Astrocyte of the spinal cord (primary cell): Measurements from ENCODE around the gene RPA1.

Experiments
- DNase-seq: peaks from one replicate; pipeline ENCODE4 v3.0.0; 2011; ENCODE audit warnings: low read depth, low spot score
- H3K4me3 ChIP-seq: 2 replicates; pipeline ENCODE4 v1.5.1; 2011; ENCODE audit warnings: low read depth, mild to moderate bottlenecking, low read length, moderate library complexity
- in situ Hi-C: cut with HindIII; loops from 2 replicates; pipeline ENCODE4 v1.10.0; 2017; ENCODE audit warnings: low sequenced_read_pairs
- TF ChIP-seq, protein P1 (sequence below): IDR thresholded peaks from 2 replicates; pipeline ENCODE4 v1.5.1; 2012; ENCODE audit warnings: low read depth, mild to moderate bottlenecking, low read length, inconsistent platforms

The RPA1 gene

DNA sequence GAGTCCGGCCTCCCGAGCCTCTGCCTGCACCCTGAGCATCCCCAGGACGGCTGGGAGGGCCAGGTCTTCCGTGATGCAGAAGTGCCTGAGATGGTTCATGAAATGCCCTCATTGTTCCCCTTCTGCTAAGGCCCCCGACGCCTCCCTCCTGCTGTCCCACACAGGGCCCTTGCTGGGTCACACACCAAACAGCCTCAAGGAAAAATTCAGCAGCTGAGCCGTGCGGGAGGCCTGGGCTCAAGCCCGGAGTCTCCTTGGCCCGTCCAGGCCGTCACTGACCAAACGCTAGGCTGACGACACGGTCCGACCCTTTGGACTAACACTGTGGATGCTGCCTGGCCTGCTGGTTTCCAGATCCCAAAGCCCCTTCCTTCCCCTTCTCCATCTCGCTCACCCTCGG is 105.1 kb downstream of the RPA1 start:
- H3K4me3 ChIP-seq = no peak overlapping the region

DNA sequence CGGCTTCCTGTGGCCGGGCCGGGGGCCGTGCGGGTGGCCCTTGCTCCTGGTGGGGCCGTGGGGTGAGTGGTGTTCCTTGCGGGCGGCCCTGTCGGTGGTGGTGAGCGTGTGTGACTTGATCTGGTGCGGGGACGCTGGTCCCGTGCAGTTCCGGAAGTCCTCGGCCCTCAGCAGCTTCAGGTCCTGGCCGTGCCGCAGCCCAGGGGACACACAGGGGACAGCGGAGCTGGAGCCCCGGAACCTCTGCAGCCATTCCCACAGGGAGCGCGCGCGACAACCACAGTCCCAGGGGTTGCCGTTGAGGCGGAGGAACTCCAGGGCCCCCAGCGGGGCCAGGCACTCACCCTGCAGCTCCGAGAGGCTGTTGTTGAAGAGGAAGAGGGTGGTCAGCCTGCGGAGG is 107.0 kb downstream of the RPA1 start:
- TF ChIP-seq, protein P1, sequence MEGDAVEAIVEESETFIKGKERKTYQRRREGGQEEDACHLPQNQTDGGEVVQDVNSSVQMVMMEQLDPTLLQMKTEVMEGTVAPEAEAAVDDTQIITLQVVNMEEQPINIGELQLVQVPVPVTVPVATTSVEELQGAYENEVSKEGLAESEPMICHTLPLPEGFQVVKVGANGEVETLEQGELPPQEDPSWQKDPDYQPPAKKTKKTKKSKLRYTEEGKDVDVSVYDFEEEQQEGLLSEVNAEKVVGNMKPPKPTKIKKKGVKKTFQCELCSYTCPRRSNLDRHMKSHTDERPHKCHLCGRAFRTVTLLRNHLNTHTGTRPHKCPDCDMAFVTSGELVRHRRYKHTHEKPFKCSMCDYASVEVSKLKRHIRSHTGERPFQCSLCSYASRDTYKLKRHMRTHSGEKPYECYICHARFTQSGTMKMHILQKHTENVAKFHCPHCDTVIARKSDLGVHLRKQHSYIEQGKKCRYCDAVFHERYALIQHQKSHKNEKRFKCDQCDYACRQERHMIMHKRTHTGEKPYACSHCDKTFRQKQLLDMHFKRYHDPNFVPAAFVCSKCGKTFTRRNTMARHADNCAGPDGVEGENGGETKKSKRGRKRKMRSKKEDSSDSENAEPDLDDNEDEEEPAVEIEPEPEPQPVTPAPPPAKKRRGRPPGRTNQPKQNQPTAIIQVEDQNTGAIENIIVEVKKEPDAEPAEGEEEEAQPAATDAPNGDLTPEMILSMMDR = no peak
- H3K4me3 ChIP-seq = no peak overlapping the region
- in situ Hi-C loops = no loop called here
- DNase-seq = no peak

More for the DNA sequence above, 105.1 kb downstream of the RPA1 start:
- in situ Hi-C loops = no loop called here
- TF ChIP-seq, protein P1 = no peak
- no peak for DNase-seq

DNA sequence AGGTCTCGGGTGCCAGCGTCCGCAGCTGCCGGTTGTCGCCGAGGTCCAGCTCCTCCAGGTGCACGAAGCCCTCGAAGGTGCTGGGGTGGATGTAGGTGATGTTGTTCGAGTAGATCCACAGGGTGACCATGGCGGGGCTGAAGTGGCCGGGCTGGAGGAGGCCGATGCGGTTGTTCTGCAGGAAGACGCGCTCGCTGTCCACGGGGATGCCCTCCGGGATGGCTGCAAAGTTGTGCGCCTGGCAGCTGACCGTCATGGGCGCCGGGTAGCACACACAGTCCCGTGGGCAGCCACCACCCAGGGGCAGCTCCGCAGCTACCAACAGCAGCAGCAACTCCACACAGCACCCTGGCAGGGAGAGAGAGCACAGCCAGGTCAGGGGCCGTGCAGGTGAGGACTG is 107.7 kb downstream of the RPA1 start:
- no peak for DNase-seq
- TF ChIP-seq, protein P1 = no peak
- H3K4me3 ChIP-seq = no peak overlapping the region
- in situ Hi-C loops = no loop called here

DNA sequence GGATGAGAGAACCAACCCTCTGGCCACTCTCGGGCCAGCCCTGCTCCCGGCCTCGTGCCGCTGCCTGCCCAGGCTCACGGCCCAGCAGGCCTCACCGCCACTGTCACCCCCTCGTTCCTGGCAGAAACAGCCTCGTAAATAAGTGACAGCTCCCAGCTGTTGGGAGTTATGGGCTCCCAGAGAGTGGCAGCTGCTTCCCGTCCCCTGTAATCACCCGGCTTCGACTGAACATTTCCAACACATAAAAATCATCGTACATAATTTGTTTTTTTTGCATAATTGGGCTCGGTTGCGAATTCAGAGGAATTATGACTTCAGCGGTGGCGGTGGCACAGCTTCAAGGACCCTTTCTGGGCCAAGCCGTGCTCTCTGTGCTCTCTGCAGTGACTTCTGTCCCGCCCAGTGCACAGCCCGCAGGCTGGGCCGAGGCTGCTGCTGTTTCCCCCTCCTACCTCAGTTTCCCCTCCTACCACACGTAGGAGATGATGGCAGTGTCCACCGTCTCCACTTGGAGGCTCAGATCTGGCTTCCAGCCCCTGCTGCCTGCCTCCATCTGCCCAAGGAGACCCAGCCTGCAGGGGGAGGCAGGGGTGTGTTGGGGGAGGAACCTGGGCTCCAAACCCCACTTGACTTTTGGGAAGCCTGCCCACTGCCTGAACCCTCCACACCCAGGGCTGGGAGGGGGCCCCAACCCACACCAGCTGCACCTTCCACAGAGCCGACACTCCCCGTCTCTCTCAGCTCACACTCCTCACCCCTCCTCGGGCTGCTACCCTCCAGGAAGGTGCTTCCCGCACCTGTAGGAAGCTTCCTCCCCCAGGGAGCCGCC is 110.4 kb downstream of the RPA1 start:
- DNase-seq = no peak
- no peak overlapping the region for H3K4me3 ChIP-seq
- TF ChIP-seq, protein P1 = no peak
- in situ Hi-C loops = no loop called here

DNA sequence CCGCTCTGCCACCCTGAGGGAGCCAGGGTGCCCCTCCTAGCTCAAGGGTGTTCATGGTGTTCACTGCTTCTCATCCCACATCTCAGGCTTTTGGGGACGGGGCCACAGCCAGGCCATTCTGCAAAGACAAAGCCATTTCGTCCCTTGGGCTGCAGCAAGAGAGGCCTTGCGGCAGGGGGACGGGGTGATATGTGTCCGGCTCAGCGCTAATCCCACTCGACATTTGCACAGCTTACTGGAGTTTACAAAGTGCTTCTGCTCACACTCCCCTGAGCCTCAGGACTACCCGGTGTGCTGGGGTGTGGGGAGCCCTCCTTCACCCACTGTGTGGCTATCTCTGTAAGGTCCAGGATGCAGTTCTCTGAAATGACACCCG is 111.0 kb downstream of the RPA1 start:
- TF ChIP-seq, protein P1 = no peak
- in situ Hi-C loops = no loop called here
- DNase-seq = no peak
- no peak overlapping the region for H3K4me3 ChIP-seq

DNA sequence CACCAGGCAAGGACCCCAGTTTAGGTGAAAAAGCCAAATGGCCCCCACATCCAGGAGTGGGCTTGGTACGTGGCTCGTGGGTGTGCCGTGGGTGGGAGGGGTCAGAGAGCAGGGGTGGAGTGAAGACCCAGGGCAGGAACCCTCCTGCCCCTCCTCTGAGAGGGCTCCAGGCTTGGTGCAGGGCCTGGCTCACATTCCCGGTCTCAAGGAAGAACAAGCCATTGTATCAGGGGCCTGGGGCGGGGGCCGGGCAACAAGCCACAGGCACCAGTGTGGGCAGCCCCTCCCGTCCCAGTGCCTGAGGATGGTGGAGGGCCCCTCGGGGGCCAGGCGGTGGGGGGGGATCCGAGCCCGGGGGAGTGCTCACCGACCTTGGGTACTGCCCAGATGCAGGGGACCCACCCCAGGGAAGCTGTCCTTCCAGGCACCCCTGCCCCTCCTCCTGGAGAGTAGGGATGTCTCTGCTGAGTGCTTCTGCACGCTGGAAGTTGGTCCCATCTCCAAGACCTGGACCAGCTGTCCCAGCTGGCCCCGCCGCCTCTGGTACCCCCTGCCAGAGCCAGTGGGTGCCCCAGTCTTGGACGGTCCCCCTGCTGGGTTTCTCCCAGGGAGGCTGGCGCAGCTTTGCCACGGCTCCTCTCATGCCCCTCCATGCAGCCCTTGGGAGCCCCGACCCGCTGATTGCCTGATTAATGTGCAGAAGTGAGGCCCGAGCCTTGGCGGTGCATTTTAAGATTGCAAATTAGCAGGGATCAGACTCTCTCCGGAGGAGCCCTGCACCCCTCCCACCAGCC is 111.7 kb downstream of the RPA1 start:
- TF ChIP-seq, protein P1 = no peak
- in situ Hi-C loops = no loop called here
- no peak for DNase-seq
- no peak overlapping the region for H3K4me3 ChIP-seq
